Astrocyte (in vitro differentiated cells and primary cell): ENCODE results near the gene ELF1. TPM values are rescaled to one million over a fixed set of nuclear protein-coding genes. Genes with fewer than 3 reads are reported as not detected.

Experiments used
- DNase-seq: peaks from one replicate; pipeline ENCODE4 v3.0.0-alpha.2; 2010; ENCODE audit warnings: low read depth
- FAIRE-seq: peaks from 2 replicates; lab custom pipeline; 2011; peaks lifted over from hg19 to GRCh38; lab: Jason Lieb, UNC
- H2AFZ ChIP-seq: 2 replicates; pipeline ENCODE4 v1.6.0; 2012; ENCODE audit warnings: low read depth, low read length, inconsistent platforms
- H3K27ac ChIP-seq: 2 replicates; pipeline ENCODE4 v1.5.1; 2011; ENCODE audit warnings: low read depth, low read length, inconsistent platforms
- H3K27me3 ChIP-seq: 2 replicates; pipeline ENCODE4 v1.6.0; 2011; ENCODE audit warnings: low read length, inconsistent platforms; ENCODE audit not compliant: insufficient read depth
- H3K36me3 ChIP-seq: 2 replicates; pipeline ENCODE4 v1.5.1; 2011; ENCODE audit warnings: low read length, inconsistent platforms; ENCODE audit not compliant: insufficient read depth
- H3K4me1 ChIP-seq: 2 replicates; pipeline ENCODE4 v1.5.1; 2011; ENCODE audit warnings: low read length, inconsistent platforms; ENCODE audit not compliant: insufficient read depth
- H3K4me2 ChIP-seq: 2 replicates; pipeline ENCODE4 v1.6.0; 2012; ENCODE audit warnings: low read length, inconsistent platforms
- H3K4me3 ChIP-seq: 2 replicates; pipeline ENCODE4 v1.5.1; 2011; ENCODE audit warnings: low read depth, mild to moderate bottlenecking, low read length, inconsistent platforms; ENCODE audit not compliant: insufficient read depth
- H3K79me2 ChIP-seq: 2 replicates; pipeline ENCODE4 v1.6.0; 2012; ENCODE audit warnings: mild to moderate bottlenecking, low read length, inconsistent platforms; ENCODE audit not compliant: insufficient read depth
- H3K9ac ChIP-seq: 2 replicates; pipeline ENCODE4 v1.6.0; 2012; ENCODE audit warnings: mild to moderate bottlenecking, low read length, inconsistent platforms
- H3K9me3 ChIP-seq: 2 replicates; pipeline ENCODE4 v1.5.1; 2012; ENCODE audit warnings: low read depth, mild to moderate bottlenecking, low read length, inconsistent platforms; ENCODE audit not compliant: insufficient read depth
- H4K20me1 ChIP-seq: 2 replicates; pipeline ENCODE4 v1.6.0; 2012; ENCODE audit warnings: low read length, inconsistent platforms; ENCODE audit not compliant: insufficient read depth
- H3K27ac Mint-ChIP-seq: one replicate; pipeline ENCODE4 v1.8.0; 2021; ENCODE audit warnings: mild to moderate bottlenecking, mixed read lengths; ENCODE audit not compliant: unreplicated experiment
- H3K27me3 Mint-ChIP-seq: one replicate; pipeline ENCODE4 v1.8.0; 2021; ENCODE audit warnings: low read depth, mixed read lengths; ENCODE audit not compliant: unreplicated experiment
- H3K36me3 Mint-ChIP-seq: one replicate; pipeline ENCODE4 v1.8.0; 2021; ENCODE audit warnings: low read depth, mixed read lengths; ENCODE audit not compliant: unreplicated experiment
- H3K4me1 Mint-ChIP-seq: one replicate; pipeline ENCODE4 v1.8.0; 2021; ENCODE audit warnings: low read depth, mixed read lengths; ENCODE audit not compliant: unreplicated experiment
- H3K4me3 Mint-ChIP-seq: one replicate; pipeline ENCODE4 v1.8.0; 2021; ENCODE audit warnings: mild to moderate bottlenecking, moderate library complexity, mixed read lengths; ENCODE audit not compliant: unreplicated experiment
- H3K9me3 Mint-ChIP-seq: one replicate; pipeline ENCODE4 v1.8.0; 2021; ENCODE audit warnings: mild to moderate bottlenecking, mixed read lengths; ENCODE audit not compliant: unreplicated experiment
- EZH2 ChIP-seq: IDR thresholded peaks from 2 replicates; pipeline ENCODE4 v1.6.1; 2012; ENCODE audit warnings: mild to moderate bottlenecking, low read length, inconsistent platforms; ENCODE audit not compliant: insufficient read depth
- total RNA-seq: library from RNA; stranded (reverse); gene quantifications from 2 replicates; pipeline ENCODE4 v1.2.1, GENCODE V29; 2021
- TF ChIP-seq, protein P1 (sequence below): IDR thresholded peaks from 2 replicates; pipeline ENCODE4 v1.5.1; 2011; ENCODE audit warnings: low read depth, mild to moderate bottlenecking, inconsistent platforms, low read length, moderate library complexity; ENCODE audit not compliant: insufficient read depth

Gene ELF1
- total RNA-seq, 1 donor from 2014 or later = 75.1 TPM

DNA sequence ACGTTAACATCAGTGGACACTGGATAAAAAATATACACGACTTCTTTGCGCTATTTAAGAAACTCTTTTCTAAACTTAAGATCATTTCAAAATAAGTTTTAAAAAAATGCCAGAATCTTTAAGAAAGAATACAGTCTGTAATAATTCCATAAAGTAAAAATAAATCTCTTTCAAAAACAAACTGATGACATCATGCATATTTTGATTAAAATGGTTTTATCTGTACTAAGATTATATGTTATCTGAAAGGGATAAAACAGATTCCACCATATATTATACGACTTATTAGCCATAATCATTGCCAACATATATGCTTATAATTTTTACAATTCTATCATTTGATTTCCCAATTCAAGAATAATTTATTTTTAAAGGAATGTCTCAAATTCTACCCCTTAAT is 15.3 kb upstream of the ELF1 start:
- no peaks in the 10 kb centered on the region for H3K9me3 Mint-ChIP-seq
- peaks cover 3% of the 10 kb centered on the region for H3K4me1 Mint-ChIP-seq
- DNase-seq (no peak), FAIRE-seq (no peak)
- H3K4me2 ChIP-seq = no peak overlapping the region
- no peaks in the 10 kb centered on the region for H3K4me1 ChIP-seq
- H3K27me3 Mint-ChIP-seq = no peaks in the 10 kb centered on the region
- H3K27ac ChIP-seq = no peak overlapping the region
- H3K36me3 Mint-ChIP-seq = no peaks in the 10 kb centered on the region
- TF ChIP-seq, protein P1, sequence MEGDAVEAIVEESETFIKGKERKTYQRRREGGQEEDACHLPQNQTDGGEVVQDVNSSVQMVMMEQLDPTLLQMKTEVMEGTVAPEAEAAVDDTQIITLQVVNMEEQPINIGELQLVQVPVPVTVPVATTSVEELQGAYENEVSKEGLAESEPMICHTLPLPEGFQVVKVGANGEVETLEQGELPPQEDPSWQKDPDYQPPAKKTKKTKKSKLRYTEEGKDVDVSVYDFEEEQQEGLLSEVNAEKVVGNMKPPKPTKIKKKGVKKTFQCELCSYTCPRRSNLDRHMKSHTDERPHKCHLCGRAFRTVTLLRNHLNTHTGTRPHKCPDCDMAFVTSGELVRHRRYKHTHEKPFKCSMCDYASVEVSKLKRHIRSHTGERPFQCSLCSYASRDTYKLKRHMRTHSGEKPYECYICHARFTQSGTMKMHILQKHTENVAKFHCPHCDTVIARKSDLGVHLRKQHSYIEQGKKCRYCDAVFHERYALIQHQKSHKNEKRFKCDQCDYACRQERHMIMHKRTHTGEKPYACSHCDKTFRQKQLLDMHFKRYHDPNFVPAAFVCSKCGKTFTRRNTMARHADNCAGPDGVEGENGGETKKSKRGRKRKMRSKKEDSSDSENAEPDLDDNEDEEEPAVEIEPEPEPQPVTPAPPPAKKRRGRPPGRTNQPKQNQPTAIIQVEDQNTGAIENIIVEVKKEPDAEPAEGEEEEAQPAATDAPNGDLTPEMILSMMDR = no peak
- TF ChIP-seq EZH2 = no peak
- peaks cover 48% of the 10 kb centered on the region for H4K20me1 ChIP-seq
- H2AFZ ChIP-seq = no peak overlapping the region
- no peak overlapping the region for H3K9ac ChIP-seq
- no peaks in the 10 kb centered on the region for H3K9me3 ChIP-seq
- H3K4me3 ChIP-seq = no peak overlapping the region
- no peak overlapping the region for H3K27ac Mint-ChIP-seq
- peaks cover 41% of the 10 kb centered on the region for H3K79me2 ChIP-seq
- H3K4me3 Mint-ChIP-seq = no peak overlapping the region
- no peaks in the 10 kb centered on the region for H3K27me3 ChIP-seq
- H3K36me3 ChIP-seq = no peaks in the 10 kb centered on the region

- Mint-ChIP-seq H3K27me3 (no peaks in the 10 kb centered on the region), H3K4me3 (no peak overlapping the region), H3K9me3 (no peaks in the 10 kb centered on the region), H3K4me1 (peaks cover 8% of the 10 kb centered on the region), H3K36me3 (peaks cover 4% of the 10 kb centered on the region), H3K27ac (no peak overlapping the region)
- TF ChIP-seq, protein P1 = no peak
- TF ChIP-seq EZH2 = no peak
- Histone ChIP-seq H3K27ac (no peak overlapping the region), H3K79me2 (peaks cover 33% of the 10 kb centered on the region), H3K4me2 (no peak overlapping the region), H3K9ac (no peak overlapping the region), H4K20me1 (peaks cover 51% of the 10 kb centered on the region), H3K9me3 (no peaks in the 10 kb centered on the region), H3K4me3 (no peak overlapping the region), H2AFZ (no peak overlapping the region), H3K4me1 (no peaks in the 10 kb centered on the region), H3K27me3 (no peaks in the 10 kb centered on the region), H3K36me3 (no peaks in the 10 kb centered on the region)
- FAIRE-seq (no peak), DNase-seq (no peak)
Measured at GRCh38 chr13:41032691-41033376, 13.7 kb upstream of the ELF1 start.

GRCh38 chr13:41029629-41030028 is 10.5 kb upstream of the ELF1 start:
- no peaks in the 10 kb centered on the region for H3K27me3 Mint-ChIP-seq
- H3K4me1 ChIP-seq = no peaks in the 10 kb centered on the region
- H3K9me3 ChIP-seq = no peaks in the 10 kb centered on the region
- FAIRE-seq (no peak), DNase-seq (no peak)
- H3K36me3 Mint-ChIP-seq = peaks cover 9% of the 10 kb centered on the region
- H3K9me3 Mint-ChIP-seq = no peaks in the 10 kb centered on the region
- no peak for TF ChIP-seq EZH2
- TF ChIP-seq, protein P1 = no peak
- no peak overlapping the region for H3K4me3 Mint-ChIP-seq
- no peak overlapping the region for H3K4me2 ChIP-seq
- peaks cover 39% of the 10 kb centered on the region for H3K79me2 ChIP-seq
- no peaks in the 10 kb centered on the region for H3K27me3 ChIP-seq
- peaks cover 14% of the 10 kb centered on the region for H3K4me1 Mint-ChIP-seq
- no peak overlapping the region for H3K4me3 ChIP-seq
- H3K36me3 ChIP-seq = no peaks in the 10 kb centered on the region
- H4K20me1 ChIP-seq = peaks cover 72% of the 10 kb centered on the region
- no peak overlapping the region for H3K27ac ChIP-seq
- no peak overlapping the region for H3K9ac ChIP-seq
- H3K27ac Mint-ChIP-seq = no peak overlapping the region
- no peak overlapping the region for H2AFZ ChIP-seq
